Suppressor macrophage (primary cell): ENCODE measurements around the gene ZNF667.

Source experiments
- DNase-seq, 4 experiments: peaks; one replicate each; pipeline ENCODE4 v3.0.0-alpha.2; 2020 to 2022

ZNF667 gene

GRCh38 chr19:56393119-56394012 is 83.8 kb downstream of the ZNF667 start, which contains the start of gene ZNF582:
ZNF582 (minus strand) TSS chr19:56393534; CDS start chr19:56391752, 1,782 bp downstream.
- DNase-seq: peak; percentile 96 to 99 (median 98)
